ELF-1 (cell line): ENCODE data around the gene POU2AF3.

ENCODE experiments used
- DNase-seq: peaks from one replicate; pipeline ENCODE4 v3.0.0-alpha.2; 2016; ENCODE audit warnings: low read depth, low spot score

POU2AF3 gene

DNA sequence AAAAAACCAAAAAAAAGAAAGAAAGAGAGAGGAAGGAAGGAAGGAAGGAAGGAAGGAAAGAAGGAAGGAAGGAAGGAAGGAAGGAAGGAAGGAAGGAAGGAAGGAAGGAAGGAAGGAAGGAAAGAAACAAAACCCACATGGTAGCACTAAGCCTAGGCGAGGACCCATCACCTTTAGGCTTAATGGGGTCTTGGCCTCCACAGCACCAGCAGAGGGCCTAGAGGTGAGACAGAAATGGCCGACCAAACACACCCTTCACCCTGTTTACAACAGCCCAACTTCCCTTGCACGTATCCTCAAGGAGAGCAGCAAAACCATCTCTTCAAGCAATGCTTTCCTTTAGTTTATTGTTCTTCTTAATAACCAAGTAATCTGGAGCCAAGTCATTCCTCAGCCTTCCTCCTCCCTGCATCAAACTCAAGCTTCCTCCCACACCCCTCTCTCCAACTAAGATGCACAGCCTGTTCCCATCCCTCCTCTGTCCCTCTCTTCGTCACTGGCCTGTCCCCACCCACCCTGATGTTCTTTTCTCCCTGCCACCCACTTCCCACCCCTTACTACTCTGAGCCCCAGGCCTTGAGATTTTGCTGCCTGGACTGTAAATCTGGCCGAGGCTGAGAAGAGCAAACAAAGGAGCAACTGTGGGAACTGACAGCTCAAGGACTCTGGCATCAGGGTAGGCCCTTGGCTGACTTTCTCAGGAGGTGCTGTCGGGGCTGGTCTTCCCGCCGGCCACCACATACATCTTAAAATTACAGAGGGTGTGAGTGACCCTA, 54.8 kb downstream of the POU2AF3 start:
- DNase-seq, result no peak

DNA sequence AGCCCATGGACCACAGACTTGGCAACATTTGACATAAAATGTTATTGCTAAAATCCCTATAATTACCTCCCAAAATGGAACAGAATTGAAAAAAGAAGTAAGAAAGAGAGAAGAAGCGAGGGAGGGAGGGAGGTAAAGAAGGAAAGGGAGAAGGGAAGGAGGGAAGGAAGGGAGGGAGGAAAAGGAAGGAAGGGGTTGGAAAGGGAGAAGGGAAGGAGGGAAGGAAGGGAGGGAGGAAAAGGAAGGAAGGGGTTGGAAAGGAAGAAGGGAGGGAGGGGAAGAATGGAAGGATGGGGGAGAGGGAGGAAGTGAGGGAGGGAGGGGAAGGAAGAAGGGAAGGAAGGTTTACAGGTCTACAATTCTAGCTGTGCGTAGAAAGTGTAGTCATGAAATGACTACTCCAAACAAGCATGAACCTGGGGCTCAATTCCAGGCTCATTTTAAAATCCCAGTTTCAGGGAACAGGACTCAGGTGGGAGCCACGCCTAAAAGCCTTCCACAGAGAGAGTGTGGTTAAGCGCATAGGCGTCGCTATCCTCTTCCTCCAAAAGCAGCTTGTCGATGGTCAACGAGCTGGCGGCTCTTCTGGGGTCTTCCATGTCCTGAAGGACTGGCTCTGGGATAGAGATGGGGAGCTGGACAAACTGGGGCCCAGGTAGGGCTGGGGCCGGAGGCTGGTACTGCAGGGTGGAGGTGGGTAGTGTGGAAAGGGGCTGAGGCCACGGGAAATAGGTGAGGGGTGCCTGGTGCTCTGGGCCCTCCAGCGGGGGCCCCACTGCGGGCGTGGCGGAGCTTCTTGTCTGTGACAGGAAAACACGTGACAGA, 55.6 kb downstream of the POU2AF3 start:
- no peak for DNase-seq

DNA sequence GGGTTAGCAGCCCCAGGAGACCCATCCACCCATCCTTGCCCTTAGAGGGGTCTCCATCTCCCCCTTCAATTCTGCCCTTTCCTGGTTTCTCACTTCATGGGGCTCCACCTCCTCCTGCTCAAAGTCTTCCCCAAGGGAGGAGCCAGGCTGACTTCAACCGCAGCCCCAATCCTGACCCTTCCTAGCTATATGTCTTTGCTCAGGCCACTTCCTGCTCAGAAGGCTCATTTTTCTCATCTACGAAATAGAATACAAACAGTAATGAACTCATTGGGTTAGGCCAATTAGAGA, 56.2 kb downstream of the POU2AF3 start:
- DNase-seq, result no peak

DNA sequence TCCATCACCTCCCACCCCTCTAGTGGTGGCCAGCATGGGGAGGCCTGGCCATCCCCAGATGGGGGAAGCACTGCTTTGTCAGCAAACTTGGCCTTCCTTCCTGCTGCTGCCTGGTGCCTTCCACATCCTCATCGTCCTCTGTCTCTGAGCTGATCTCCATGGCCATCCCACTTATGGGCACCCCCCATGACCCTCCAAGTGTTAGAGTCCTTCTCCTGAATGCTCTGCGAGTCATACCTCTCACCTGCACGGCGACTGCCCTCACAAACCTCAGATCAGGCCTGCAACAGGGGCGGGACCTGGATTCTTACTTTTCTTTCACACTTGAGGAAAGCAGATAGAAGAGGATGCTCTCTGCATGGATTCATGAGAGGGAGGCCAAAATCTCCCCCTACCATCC, 56.8 kb downstream of the POU2AF3 start:
- DNase-seq, result no peak

DNA sequence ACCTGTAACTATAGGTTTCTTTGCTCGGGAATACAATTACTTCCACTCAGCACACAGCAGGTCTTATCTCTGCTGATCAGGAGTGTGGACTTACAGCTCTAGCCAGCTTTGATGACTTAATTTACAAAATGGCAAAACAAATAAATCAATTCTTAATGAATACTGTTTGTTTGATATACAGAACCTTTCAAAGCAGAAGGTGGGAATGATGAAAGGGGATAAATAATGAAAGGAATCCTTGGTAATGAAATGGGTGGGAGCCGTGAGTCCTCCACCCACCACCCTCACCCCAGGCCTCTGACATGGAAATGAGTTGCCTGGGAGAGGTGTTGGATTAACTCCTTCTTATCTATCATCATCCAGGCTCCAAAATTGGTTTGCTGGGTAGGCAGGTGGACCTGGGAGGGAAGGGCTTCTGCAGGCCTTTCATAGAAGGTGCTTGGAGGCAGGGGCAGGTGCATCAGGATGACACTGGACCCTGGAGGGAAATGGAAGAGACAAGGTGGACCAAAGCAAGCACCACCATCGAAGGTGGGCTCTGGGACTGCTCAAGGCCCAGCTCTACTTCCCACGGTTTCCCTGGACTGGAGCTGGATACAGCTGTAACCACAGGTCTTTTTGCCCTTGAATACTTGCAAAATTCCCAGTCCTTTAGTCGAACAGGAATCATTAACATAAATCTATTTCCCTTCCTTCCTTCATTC, 57.8 kb downstream of the POU2AF3 start:
- DNase-seq, result no peak

DNA sequence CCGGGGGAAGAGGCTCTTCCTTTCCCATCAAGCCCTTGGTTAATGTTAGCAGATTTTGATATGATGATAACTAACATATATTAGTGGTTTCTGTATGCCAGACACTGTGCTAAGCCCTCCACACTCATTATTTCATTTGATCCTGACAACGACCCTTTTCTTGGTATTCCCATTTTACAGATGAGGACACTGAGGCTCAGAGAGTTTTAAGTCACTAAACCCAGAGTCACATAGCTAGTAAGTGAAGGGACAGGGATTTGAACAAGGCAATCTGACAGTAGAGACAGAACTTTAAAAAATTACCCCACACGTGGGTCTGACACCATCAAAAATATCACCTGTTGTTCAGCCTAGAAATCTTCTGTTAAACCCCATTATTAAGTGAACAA, 58.3 kb downstream of the POU2AF3 start:
- no peak for DNase-seq

DNA sequence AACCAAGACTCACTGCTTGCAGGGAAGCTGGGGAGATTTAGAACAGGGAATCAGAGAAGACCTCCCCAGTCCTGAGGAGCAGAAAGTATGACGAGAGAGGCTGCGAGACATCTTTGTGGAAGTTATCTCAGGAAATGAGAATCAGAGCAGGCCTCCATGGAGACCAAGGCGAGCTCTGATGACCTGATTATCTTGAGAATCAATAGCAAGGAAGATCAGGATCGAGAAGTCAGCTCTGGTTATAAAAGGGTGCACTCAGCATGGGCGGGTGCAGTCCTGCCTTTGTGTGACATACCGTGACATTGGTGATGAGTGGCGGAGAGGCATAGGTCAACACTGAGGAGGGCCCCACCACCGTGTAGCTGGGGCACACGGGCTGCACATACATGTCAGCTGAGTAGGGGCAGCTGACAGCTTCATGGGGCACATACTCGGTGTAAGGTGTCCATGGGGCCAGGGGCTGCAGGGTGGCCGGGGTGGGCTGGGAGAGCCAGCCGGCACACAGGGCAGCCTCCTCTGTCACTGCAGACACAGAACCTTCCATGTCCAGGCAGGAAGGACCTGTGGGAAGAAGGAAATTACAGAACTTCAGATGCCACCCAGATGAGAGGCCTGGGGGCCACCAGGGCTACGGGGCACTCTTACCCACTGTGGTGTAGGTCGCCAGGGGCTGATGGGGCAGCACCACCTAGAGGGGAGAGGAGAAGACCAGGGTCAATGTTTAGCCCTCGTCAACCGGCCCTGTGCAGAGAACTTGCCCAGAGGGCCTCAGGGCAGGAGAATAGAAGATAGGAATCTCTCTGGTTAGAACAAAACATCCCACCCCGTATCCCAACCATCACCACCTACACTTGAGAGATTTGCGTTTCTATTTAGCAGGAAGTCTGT, 59.0 kb downstream of the POU2AF3 start:
- DNase-seq, result peak; percentile 27
